Hepatocyte (in vitro differentiated cells): ENCODE results near the gene KRT23. TPM values are rescaled to one million over a fixed set of nuclear protein-coding genes. Genes with fewer than 3 reads are reported as not detected.

ENCODE experiments used
- DNase-seq: peaks from one replicate; pipeline ENCODE4 v3.0.0-alpha.2; 2016; ENCODE audit warnings: low spot score
- H2AFZ ChIP-seq: fragments of 200-600 bp; sonication (generic); 2 replicates; pipeline ENCODE4 v1.6.0; 2016; ENCODE audit warnings: antibody characterized with exemption, mild to moderate bottlenecking
- H3K27ac ChIP-seq: fragments of 200-600 bp; sonication (generic); 2 replicates; pipeline ENCODE4 v1.5.1; 2016; ENCODE audit warnings: mild to moderate bottlenecking
- H3K27me3 ChIP-seq: fragments of 200-600 bp; sonication (generic); 2 replicates; pipeline ENCODE4 v1.6.1; 2016
- H3K36me3 ChIP-seq: fragments of 200-600 bp; sonication (generic); replicated peaks from 2 replicates; pipeline ENCODE4 v1.5.1; 2016; ENCODE audit warnings: low read depth; ENCODE audit not compliant: insufficient read depth
- H3K4me1 ChIP-seq: fragments of 200-600 bp; sonication (generic); 2 replicates; pipeline ENCODE4 v1.5.1; 2016; ENCODE audit warnings: mild to moderate bottlenecking, moderate library complexity; ENCODE audit not compliant: insufficient read depth
- H3K4me2 ChIP-seq: fragments of 200-600 bp; sonication (generic); 2 replicates; pipeline ENCODE4 v1.6.0; 2016
- H3K4me3 ChIP-seq: fragments of 200-600 bp; sonication (generic); 2 replicates; pipeline ENCODE4 v1.5.1; 2016; ENCODE audit warnings: mild to moderate bottlenecking
- H3K79me2 ChIP-seq: fragments of 200-600 bp; sonication (generic); 2 replicates; pipeline ENCODE4 v1.6.0; 2017; ENCODE audit warnings: mild to moderate bottlenecking
- H3K9me2 ChIP-seq: fragments of 200-600 bp; sonication (generic); replicated peaks from 2 replicates; pipeline ENCODE4 v1.6.0; 2017; ENCODE audit warnings: mild to moderate bottlenecking; ENCODE audit not compliant: insufficient read depth
- H3K9me3 ChIP-seq: fragments of 200-600 bp; sonication (generic); 2 replicates; pipeline ENCODE4 v1.5.1; 2016; ENCODE audit warnings: low read depth, mild to moderate bottlenecking
- H4K20me1 ChIP-seq: fragments of 200-600 bp; sonication (generic); 2 replicates; pipeline ENCODE4 v1.6.0; 2016; ENCODE audit warnings: mild to moderate bottlenecking; ENCODE audit not compliant: insufficient read depth, poor library complexity, severe bottlenecking
- EZH2 ChIP-seq: fragments of 200-600 bp; sonication (generic); IDR thresholded peaks from 2 replicates; pipeline ENCODE4 v1.6.1; 2016; ENCODE audit warnings: antibody characterized with exemption, mild to moderate bottlenecking, borderline replicate concordance
- EZH2phosphoT487 ChIP-seq: fragments of 200-600 bp; sonication (generic); IDR thresholded peaks from one replicate; pipeline ENCODE4 v1.6.1; 2018; ENCODE audit warnings: antibody characterized with exemption, mild to moderate bottlenecking, low read depth, moderate library complexity; ENCODE audit not compliant: unreplicated experiment, severe bottlenecking
- WGBS: methylation state at CpG from one replicate; pipeline ENCODE4 v1.1.6; 2016; ENCODE audit warnings: low lambda C conversion rate; ENCODE audit errors: missing lambda C conversion rate; 5-methylcytosine and 5-hydroxymethylcytosine counted together
- polyA plus RNA-seq: library from polyadenylated mRNA; unstranded; fragments of >200 nt; fragmentation: Nextera tagmentation; extraction: Ambion mirVana; gene quantifications from 2 replicates; pipeline ENCODE4 v1.2.1, GENCODE V29; 2016
- total RNA-seq: library from RNA; depleted of rRNA; stranded (reverse); fragments of >200 nt; gene quantifications from 2 replicates; pipeline ENCODE4 v1.2.3, GENCODE V29; 2014
- TF ChIP-seq, protein P1 (sequence below): fragments of 200-600 bp; sonication (generic); IDR thresholded peaks from 2 replicates; pipeline ENCODE4 v1.5.1; 2016; ENCODE audit warnings: antibody characterized with exemption, mild to moderate bottlenecking; ENCODE audit not compliant: poor library complexity

Gene KRT23
- total and polyA plus RNA-seq, 2 experiments from 2014 or later: 2.0 to 6.4 TPM

DNA sequence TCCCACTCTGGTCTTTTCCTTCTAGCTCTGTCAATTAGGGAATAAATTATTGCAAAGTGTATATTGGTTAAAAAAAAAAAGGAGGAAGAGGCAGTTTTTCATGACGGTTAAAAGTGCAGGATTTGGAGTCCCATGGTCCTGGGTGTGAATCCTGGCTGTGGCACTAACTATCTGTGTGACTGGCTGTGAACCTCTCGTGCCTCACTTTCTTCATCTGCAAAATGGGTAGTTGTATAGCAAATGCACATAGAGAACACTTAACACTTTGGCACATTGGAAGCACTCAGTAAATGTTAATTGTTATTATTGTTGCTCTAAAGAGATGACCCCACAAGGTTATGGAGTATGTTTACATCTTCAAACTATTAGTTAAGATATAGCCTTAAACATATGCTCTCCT, 10.5 kb upstream of the KRT23 start:
- WGBS: 93% methylated on average over 2 of the region's 2 CpGs

DNA sequence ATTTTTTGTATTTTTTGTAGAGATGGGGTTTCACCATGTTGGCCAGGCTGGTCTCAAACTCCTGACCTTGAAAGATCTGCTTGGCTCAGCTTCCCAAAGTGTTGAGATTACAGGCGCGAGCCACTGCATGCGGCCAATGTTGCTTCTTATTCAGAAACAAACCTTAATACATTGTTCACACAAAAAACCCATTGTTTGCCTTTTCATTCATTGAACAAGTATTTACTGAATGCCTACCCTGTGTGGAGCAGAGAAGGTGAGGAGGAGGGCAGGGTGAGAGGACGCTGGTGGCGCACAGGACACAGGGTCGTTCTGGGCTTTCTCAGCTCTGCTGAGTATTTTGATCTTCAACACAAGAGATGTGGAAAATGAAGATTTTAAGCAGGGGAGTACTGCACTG, 8.0 kb upstream of the KRT23 start:
- no peaks in the 10 kb centered on the region for H3K36me3 ChIP-seq
- TF ChIP-seq EZH2phosphoT487: no peak
- TF ChIP-seq, protein P1, sequence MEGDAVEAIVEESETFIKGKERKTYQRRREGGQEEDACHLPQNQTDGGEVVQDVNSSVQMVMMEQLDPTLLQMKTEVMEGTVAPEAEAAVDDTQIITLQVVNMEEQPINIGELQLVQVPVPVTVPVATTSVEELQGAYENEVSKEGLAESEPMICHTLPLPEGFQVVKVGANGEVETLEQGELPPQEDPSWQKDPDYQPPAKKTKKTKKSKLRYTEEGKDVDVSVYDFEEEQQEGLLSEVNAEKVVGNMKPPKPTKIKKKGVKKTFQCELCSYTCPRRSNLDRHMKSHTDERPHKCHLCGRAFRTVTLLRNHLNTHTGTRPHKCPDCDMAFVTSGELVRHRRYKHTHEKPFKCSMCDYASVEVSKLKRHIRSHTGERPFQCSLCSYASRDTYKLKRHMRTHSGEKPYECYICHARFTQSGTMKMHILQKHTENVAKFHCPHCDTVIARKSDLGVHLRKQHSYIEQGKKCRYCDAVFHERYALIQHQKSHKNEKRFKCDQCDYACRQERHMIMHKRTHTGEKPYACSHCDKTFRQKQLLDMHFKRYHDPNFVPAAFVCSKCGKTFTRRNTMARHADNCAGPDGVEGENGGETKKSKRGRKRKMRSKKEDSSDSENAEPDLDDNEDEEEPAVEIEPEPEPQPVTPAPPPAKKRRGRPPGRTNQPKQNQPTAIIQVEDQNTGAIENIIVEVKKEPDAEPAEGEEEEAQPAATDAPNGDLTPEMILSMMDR: no peak
- no peak for TF ChIP-seq EZH2
- WGBS: 87% methylated on average over 6 of the region's 6 CpGs
- no peaks in the 10 kb centered on the region for H3K9me2 ChIP-seq
- no peaks in the 10 kb centered on the region for H4K20me1 ChIP-seq
- H3K4me2 ChIP-seq: no peak overlapping the region
- H3K79me2 ChIP-seq: no peaks in the 10 kb centered on the region
- no peak overlapping the region for H2AFZ ChIP-seq
- no peaks in the 10 kb centered on the region for H3K27me3 ChIP-seq
- H3K4me1 ChIP-seq: peaks cover 6% of the 10 kb centered on the region
- no peak overlapping the region for H3K4me3 ChIP-seq
- no peaks in the 10 kb centered on the region for H3K9me3 ChIP-seq
- no peak overlapping the region for H3K27ac ChIP-seq
- no peak for DNase-seq

More for the DNA sequence above, 10.5 kb upstream of the KRT23 start:
- Histone ChIP-seq H3K36me3 (no peaks in the 10 kb centered on the region), H2AFZ (no peak overlapping the region), H4K20me1 (no peaks in the 10 kb centered on the region), H3K4me3 (no peak overlapping the region), H3K27me3 (no peaks in the 10 kb centered on the region), H3K27ac (no peak overlapping the region), H3K79me2 (no peaks in the 10 kb centered on the region), H3K4me2 (no peak overlapping the region), H3K9me2 (no peaks in the 10 kb centered on the region), H3K9me3 (no peaks in the 10 kb centered on the region), H3K4me1 (peaks cover 6% of the 10 kb centered on the region)
- TF ChIP-seq, protein P1: no peak
- no peak for TF ChIP-seq EZH2
- DNase-seq: no peak

DNA sequence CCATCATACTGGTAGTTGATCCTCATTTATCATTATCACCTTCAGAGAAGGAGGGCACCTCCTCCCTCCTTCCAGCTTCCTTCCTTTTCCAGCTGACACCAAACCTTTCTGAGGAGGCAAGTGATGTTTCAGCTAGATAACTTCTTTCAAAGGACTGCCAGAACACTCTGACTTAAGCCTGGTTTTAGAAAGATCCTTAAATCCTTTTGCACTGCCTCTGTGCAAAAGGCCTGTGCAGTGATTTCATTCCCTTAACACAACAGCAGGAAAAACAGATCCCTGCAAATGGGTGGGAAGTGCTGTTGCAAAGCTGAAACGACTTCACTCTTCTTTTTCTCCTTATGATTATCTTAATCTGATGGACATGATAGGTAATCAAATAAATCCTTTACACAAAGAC, 7.1 kb upstream of the KRT23 start:
- H3K9me3 ChIP-seq: no peaks in the 10 kb centered on the region
- H3K36me3 ChIP-seq: no peaks in the 10 kb centered on the region
- no peak overlapping the region for H3K27ac ChIP-seq
- H3K9me2 ChIP-seq: no peaks in the 10 kb centered on the region
- no peak overlapping the region for H3K4me2 ChIP-seq
- no peak for DNase-seq
- 20% methylated on average over 1 of the region's 1 CpG for WGBS
- TF ChIP-seq, protein P1: no peak
- TF ChIP-seq EZH2phosphoT487 (no peak), EZH2 (no peak)
- H3K79me2 ChIP-seq: no peaks in the 10 kb centered on the region
- no peak overlapping the region for H2AFZ ChIP-seq
- H3K27me3 ChIP-seq: no peaks in the 10 kb centered on the region
- H3K4me1 ChIP-seq: peaks cover 6% of the 10 kb centered on the region
- H3K4me3 ChIP-seq: no peak overlapping the region
- H4K20me1 ChIP-seq: no peaks in the 10 kb centered on the region

DNA sequence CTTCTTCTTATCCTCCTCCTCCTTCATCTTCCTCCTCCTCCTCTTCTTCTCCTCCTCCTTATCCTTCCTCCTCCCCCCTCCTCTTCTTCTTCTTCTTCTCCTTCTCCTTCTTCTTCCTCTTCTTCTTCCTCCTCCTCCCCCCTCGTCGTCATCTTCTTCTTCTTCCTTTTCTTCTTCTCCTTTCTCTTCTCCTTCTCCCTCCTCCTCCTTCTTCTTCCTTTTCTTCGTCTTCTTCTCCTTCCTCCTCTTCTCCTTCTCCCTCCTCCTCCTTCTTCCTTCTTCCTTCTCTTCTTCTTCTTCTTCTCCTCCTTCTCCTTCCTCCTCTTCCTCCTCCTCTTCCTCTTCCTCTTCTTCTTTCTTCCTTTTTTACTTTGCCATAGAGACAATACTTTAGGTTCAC, 5.1 kb upstream of the KRT23 start:
- H2AFZ ChIP-seq: no peak overlapping the region
- H3K4me1 ChIP-seq: peaks cover 4% of the 10 kb centered on the region
- no peak overlapping the region for H3K27ac ChIP-seq
- no peaks in the 10 kb centered on the region for H3K36me3 ChIP-seq
- TF ChIP-seq, protein P1: no peak
- TF ChIP-seq EZH2phosphoT487 (no peak), EZH2 (no peak)
- no peaks in the 10 kb centered on the region for H3K9me3 ChIP-seq
- no peaks in the 10 kb centered on the region for H3K79me2 ChIP-seq
- H3K9me2 ChIP-seq: no peaks in the 10 kb centered on the region
- no peak for DNase-seq
- no peaks in the 10 kb centered on the region for H3K27me3 ChIP-seq
- no peaks in the 10 kb centered on the region for H4K20me1 ChIP-seq
- no peak overlapping the region for H3K4me3 ChIP-seq
- H3K4me2 ChIP-seq: no peak overlapping the region
- WGBS: 100% methylated on average over 1 of the region's 3 CpGs
